Cardiac fibroblast (primary cell): ENCODE measurements around the gene PVALEF.
A peak's percentile ranks its signal among the peaks of the same experiment; 100 is the strongest.

Experiments
- DNase-seq, 2 donors: peaks; one replicate each; pipeline versions ENCODE4 v3.0.0 to v3.0.0-alpha.2; 2010; ENCODE audit warnings: low read depth in 2 of 2
- H3K4me3 ChIP-seq, 2 donors: replicated peaks in 1 of 2; 1 replicate in 1 of 2; 2 replicates in 1 of 2; pipeline ENCODE4 v1.5.1; 2011; ENCODE audit warnings: low read depth in 2 of 2, low read length in 2 of 2, mild to moderate bottlenecking in 2 of 2, moderate library complexity in 1 of 2
- TF ChIP-seq, protein P1 (sequence below): IDR thresholded peaks from one replicate; pipeline ENCODE4 v1.5.1; 2011; ENCODE audit warnings: low read depth, mild to moderate bottlenecking, low read length, inconsistent platforms

The PVALEF gene

DNA sequence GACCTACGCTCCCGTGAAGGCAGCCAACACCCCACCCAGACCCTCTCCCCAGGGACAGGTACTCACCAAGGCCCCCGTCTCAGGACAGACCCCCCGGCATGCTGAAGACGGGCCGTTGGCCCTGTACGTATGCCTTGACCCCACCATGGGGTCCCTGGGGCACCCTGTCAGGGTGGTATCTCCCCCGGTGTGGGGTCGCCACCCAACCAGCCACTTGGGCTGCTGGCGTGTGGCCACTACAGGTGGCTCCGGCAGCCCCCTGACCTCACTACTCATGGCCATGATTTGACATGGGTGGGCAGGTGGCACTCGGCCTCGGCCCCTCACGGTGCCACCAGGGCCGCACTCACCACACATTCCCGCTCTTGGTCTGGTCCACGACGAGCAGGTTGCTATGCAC is 40.9 kb upstream of the PVALEF start:
- TF ChIP-seq, protein P1, sequence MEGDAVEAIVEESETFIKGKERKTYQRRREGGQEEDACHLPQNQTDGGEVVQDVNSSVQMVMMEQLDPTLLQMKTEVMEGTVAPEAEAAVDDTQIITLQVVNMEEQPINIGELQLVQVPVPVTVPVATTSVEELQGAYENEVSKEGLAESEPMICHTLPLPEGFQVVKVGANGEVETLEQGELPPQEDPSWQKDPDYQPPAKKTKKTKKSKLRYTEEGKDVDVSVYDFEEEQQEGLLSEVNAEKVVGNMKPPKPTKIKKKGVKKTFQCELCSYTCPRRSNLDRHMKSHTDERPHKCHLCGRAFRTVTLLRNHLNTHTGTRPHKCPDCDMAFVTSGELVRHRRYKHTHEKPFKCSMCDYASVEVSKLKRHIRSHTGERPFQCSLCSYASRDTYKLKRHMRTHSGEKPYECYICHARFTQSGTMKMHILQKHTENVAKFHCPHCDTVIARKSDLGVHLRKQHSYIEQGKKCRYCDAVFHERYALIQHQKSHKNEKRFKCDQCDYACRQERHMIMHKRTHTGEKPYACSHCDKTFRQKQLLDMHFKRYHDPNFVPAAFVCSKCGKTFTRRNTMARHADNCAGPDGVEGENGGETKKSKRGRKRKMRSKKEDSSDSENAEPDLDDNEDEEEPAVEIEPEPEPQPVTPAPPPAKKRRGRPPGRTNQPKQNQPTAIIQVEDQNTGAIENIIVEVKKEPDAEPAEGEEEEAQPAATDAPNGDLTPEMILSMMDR = no peak
- no peak for DNase-seq
- H3K4me3 ChIP-seq = no peak overlapping the region

GRCh38 chr17:81125573-81126081 is 39.7 kb upstream of the PVALEF start:
- TF ChIP-seq, protein P1 = no peak
- H3K4me3 ChIP-seq = no peak overlapping the region
- peak in 1 of 2 donors; percentile 12 for DNase-seq

- TF ChIP-seq, protein P1 = no peak
- no peak for DNase-seq
- no peak overlapping the region for H3K4me3 ChIP-seq
These were observed 38.8 kb upstream of the PVALEF start for GRCh38 chr17:81126281-81127132.

- no peak overlapping the region for H3K4me3 ChIP-seq
- TF ChIP-seq, protein P1 = no peak
These were observed 38.2 kb upstream of the PVALEF start for GRCh38 chr17:81127133-81127455.

DNA sequence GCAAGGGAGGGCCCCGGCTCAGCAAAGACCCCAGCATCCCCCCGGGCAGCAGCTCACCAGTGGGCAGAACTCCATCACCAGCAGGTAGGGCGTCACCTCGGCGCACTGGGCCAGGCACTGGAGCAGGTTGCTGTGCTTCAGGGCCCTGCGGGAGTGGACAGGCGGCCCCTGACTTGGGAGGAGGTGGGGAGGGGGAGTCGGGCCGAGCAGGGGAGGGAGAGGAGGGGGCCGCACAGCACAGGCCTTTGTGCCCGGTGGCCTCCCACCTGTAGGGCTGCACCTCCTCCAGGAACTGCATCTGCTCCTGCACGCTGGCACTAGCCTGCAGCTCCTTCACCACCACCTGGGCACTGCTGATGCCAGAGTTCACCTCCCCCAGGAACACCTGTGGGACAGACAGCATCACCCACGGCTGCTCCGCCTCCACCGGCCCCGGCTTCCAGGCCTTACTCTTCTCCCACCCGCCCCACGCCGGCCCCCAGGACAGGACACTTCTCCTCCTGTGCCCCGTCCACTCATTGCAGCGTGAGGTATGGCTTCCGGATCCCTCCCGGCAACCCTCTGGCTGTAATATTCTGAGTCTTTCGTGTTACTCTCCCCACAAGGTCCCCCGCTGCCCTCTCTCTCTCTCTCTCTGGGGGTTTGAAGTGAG is 37.7 kb upstream of the PVALEF start:
- DNase-seq = no peak
- no peak overlapping the region for H3K4me3 ChIP-seq
- TF ChIP-seq, protein P1 = no peak

More at GRCh38 chr17:81127133-81127455, 38.2 kb upstream of the PVALEF start:
- no peak for DNase-seq

- no peak for DNase-seq
- TF ChIP-seq, protein P1 = no peak
- H3K4me3 ChIP-seq = no peak overlapping the region
These were observed 37.0 kb upstream of the PVALEF start for GRCh38 chr17:81128338-81128737.
